Nephron (organoid): ENCODE results near the gene NECTIN1.

Source experiments
- H3K27ac Mint-ChIP-seq, 3 experiments: 2 replicates each; pipeline ENCODE4 v1.8.0; 2020; ENCODE audit warnings: mixed read lengths in 3 of 3, mild to moderate bottlenecking in 2 of 3, moderate library complexity in 1 of 3
- H3K27me3 Mint-ChIP-seq: 2 replicates; pipeline ENCODE4 v1.8.0; 2021; ENCODE audit warnings: low read depth, mild to moderate bottlenecking, moderate library complexity, mixed read lengths
- H3K36me3 Mint-ChIP-seq: 2 replicates; pipeline ENCODE4 v1.8.0; 2020; ENCODE audit warnings: low read depth, mixed read lengths
- H3K4me1 Mint-ChIP-seq: 2 replicates; pipeline ENCODE4 v1.8.0; 2020; ENCODE audit warnings: mixed read lengths
- H3K4me3 Mint-ChIP-seq, 3 experiments: 2 replicates each; pipeline ENCODE4 v1.8.0; 2020; ENCODE audit warnings: mild to moderate bottlenecking in 3 of 3, mixed read lengths in 3 of 3, moderate library complexity in 2 of 3
- H3K9me3 Mint-ChIP-seq: 2 replicates; pipeline ENCODE4 v1.8.0; 2020; ENCODE audit warnings: mixed read lengths
- TF ChIP-seq, protein P1 (sequence below), 3 experiments: fragments of 200-600 bp; sonication (generic); IDR thresholded peaks; one replicate each; pipeline ENCODE4 v1.5.0; 2021; ENCODE audit warnings: antibody characterized with exemption in 3 of 3; ENCODE audit not compliant: unreplicated experiment in 3 of 3

The NECTIN1 gene

DNA sequence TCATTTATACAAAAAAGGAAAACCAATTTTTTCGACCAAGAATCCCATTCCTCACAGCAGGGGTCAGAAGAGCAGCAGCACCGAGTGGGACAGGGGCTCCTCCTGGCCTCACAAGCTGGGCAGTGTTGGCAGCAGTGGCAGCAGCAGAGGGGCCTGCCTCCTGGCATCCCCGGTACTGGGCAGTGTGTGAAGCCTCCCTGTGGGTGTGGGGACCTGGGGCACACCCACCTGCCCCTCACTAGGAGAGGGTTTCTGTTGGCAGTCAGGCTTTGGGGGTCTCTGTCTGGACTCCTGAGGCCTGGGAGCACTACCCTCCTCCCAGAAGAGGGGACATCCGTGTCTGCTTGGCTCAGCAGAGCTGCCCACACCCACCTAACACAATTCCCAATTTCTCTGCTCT, 67.8 kb downstream of the NECTIN1 start:
- H3K27ac Mint-ChIP-seq = no peak overlapping the region
- H3K36me3 Mint-ChIP-seq = no peaks in the 10 kb centered on the region
- TF ChIP-seq, protein P1, sequence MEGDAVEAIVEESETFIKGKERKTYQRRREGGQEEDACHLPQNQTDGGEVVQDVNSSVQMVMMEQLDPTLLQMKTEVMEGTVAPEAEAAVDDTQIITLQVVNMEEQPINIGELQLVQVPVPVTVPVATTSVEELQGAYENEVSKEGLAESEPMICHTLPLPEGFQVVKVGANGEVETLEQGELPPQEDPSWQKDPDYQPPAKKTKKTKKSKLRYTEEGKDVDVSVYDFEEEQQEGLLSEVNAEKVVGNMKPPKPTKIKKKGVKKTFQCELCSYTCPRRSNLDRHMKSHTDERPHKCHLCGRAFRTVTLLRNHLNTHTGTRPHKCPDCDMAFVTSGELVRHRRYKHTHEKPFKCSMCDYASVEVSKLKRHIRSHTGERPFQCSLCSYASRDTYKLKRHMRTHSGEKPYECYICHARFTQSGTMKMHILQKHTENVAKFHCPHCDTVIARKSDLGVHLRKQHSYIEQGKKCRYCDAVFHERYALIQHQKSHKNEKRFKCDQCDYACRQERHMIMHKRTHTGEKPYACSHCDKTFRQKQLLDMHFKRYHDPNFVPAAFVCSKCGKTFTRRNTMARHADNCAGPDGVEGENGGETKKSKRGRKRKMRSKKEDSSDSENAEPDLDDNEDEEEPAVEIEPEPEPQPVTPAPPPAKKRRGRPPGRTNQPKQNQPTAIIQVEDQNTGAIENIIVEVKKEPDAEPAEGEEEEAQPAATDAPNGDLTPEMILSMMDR (IDR thresholded peaks at IDR 0.05; ENCODE audit: unreplicated experiment in 3 of 3) = no peak
- peaks cover 9% of the 10 kb centered on the region for H3K27me3 Mint-ChIP-seq
- H3K9me3 Mint-ChIP-seq = no peaks in the 10 kb centered on the region
- H3K4me3 Mint-ChIP-seq = no peak overlapping the region
- H3K4me1 Mint-ChIP-seq = peaks cover 33% of the 10 kb centered on the region

DNA sequence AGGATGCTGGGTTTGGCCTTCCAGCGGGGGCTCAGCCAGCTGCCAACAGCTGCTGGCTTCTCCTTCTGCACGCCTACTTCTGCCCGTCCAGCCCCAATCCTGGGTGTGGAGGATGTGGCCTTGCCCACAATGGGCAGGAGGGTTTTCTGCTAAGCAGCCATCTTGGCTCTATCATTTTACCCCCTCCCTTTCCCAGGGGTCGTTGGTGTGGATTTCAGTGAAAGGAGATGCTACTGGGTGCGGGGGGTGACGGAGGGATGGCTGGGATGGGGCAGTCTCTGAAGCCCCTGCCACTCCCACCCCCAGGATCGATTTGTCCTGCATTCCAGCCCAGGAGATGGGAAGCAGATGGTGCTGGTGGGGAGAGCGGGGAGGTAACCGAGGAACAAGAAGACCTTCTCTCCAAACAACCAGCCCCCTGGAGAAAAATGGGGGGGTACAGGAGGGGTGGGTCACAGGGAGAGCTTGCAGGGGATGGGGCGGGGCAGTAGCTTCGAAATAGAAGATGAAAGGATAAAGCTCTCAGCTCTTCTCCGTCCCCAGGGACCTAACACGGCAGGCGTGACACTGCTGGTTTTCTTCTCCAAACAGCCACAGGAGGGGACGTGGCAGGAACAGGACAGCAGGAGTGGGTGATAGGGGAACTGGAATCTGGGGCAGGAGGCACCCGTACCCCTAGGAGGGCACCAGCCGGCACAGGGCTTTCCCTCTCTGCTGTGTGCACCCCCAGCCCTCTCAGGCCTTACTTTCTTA, 68.9 kb downstream of the NECTIN1 start:
- H3K4me3 Mint-ChIP-seq = no peak overlapping the region

DNA sequence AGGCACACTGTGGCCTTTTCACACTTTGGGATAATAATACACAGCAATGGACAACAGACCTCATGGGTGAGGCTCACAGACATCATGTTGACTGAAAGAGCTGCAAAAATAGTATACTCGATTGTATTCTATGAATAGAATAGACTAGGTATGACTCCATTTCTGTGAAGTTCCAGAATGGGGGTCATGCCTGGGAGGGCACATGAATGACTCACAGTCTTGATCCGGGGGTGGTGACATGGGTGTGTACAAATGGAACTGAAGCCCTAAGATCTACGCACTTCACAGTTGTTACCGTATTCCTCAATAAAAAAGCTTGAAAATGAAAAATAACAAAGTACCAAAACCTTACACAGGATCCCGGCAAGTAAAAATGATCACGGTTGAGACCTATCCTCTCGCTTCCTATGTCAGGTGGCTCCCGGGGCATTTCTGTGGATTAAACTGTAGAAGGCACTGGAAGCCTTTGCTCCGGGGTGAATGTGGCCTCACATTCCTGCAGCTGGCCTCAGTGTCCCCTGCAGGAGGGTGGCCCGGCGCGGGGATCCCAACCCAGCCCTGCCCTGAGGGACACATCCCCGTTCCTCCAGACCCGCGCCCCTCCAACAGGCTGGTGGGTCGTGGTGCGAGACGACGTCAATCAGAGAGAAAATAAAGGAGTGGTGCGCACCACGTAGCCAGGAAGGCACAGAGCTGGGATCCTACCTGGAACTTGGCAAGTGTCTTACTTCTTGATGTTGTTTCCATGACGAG, 75.9 kb downstream of the NECTIN1 start:
- no peak overlapping the region for H3K27ac Mint-ChIP-seq
- TF ChIP-seq, protein P1 (IDR thresholded peaks at IDR 0.05; ENCODE audit: unreplicated experiment in 3 of 3) = no peak
- no peak overlapping the region for H3K4me3 Mint-ChIP-seq
- peaks cover under 1% of the 10 kb centered on the region for H3K27me3 Mint-ChIP-seq
- no peaks in the 10 kb centered on the region for H3K9me3 Mint-ChIP-seq
- H3K36me3 Mint-ChIP-seq = no peaks in the 10 kb centered on the region
- H3K4me1 Mint-ChIP-seq = peaks cover 8% of the 10 kb centered on the region

More for the DNA sequence above, 68.9 kb downstream of the NECTIN1 start:
- peaks cover 24% of the 10 kb centered on the region for H3K4me1 Mint-ChIP-seq
- H3K27me3 Mint-ChIP-seq = peaks cover 9% of the 10 kb centered on the region
- TF ChIP-seq, protein P1 (IDR thresholded peaks at IDR 0.05; ENCODE audit: unreplicated experiment in 3 of 3) = no peak
- no peaks in the 10 kb centered on the region for H3K36me3 Mint-ChIP-seq
- no peaks in the 10 kb centered on the region for H3K9me3 Mint-ChIP-seq
- H3K27ac Mint-ChIP-seq = peak overlapping the region; percentile 86 to 90 (median 88)

DNA sequence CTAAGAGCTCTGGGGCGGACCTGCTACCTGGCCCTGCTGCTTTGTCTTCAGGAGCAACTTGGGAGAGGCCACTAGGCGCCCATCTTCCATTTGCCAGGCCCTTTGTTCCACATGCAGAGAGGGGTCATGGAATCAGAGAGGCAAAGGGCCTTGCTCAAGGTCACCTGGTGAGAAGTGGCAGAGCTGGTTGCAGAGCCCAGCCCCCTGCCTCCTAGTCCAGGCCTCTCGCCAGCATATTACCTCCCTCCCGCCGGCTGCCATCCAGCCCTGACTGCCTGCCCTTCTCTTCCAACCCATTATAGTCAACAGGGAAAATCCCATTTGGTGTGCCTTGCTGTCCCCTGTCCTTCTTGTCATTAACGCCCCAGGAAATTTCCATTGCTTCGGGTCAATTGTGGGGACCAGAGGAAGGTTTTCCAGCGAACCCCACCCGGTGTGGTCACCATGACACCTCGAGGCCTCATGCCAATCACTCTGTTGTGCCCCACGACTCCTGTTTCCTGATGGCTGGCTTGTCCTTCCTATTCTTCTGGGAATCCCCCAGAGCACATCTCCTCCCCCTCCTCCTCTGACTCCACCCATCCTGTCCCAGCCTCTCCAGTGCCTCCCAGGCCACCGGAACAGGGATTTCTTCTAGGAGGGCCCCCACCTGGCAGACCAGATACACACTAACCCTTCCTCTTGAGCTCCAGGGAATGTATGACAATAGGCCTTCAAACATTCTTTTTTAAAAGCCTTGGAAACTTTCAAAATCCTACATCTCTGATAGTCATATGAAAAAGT, 77.0 kb downstream of the NECTIN1 start:
- TF ChIP-seq, protein P1 (IDR thresholded peaks at IDR 0.05; ENCODE audit: unreplicated experiment in 3 of 3) = no peak
- Mint-ChIP-seq H3K27me3 (no peaks in the 10 kb centered on the region), H3K9me3 (no peaks in the 10 kb centered on the region), H3K27ac (no peak overlapping the region), H3K36me3 (no peaks in the 10 kb centered on the region), H3K4me1 (peaks cover 8% of the 10 kb centered on the region), H3K4me3 (no peak overlapping the region)

DNA sequence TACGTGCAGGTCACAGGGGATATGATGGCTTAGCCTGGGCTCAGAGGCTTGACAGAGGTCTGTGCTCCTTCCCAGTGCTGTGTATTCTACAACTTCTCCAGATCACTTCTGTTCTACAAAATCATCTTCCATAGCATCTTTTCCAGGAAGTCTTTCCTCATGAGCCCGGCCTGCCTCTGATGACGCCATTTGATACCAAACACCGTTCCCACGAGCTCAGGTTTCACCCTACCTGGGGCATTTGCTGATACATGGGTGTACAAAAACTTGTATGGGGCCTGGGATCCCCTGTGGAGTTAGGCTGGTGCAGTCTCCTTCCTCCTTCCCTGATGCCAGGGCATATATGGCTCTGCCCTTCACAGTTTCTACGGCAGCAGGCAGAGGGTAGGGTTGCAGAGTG, 78.7 kb downstream of the NECTIN1 start:
- H3K27ac Mint-ChIP-seq = no peak overlapping the region
- peaks cover 4% of the 10 kb centered on the region for H3K27me3 Mint-ChIP-seq
- H3K9me3 Mint-ChIP-seq = no peaks in the 10 kb centered on the region
- no peak overlapping the region for H3K4me3 Mint-ChIP-seq
- H3K4me1 Mint-ChIP-seq = peaks cover 13% of the 10 kb centered on the region
- no peaks in the 10 kb centered on the region for H3K36me3 Mint-ChIP-seq
- TF ChIP-seq, protein P1 (IDR thresholded peaks at IDR 0.05; ENCODE audit: unreplicated experiment in 3 of 3) = no peak
